G401 (cell line): ENCODE measurements around the gene CTPS2. TPM values are rescaled to one million over a fixed set of nuclear protein-coding genes. Genes with fewer than 3 reads are reported as not detected.
"Not testable (repeated sequence)": the region's sequence is repeated elsewhere in the genome, so short reads cannot be mapped to it uniquely, and the experiment has no call there.

ENCODE experiments used
- DNase-seq: peaks from one replicate; pipeline ENCODE4 v3.0.0-alpha.2; 2015; ENCODE audit warnings: low spot score
- in situ Hi-C: cut with HindIII; loops from 2 replicates; pipeline ENCODE4 v1.10.0; 2016; ENCODE audit warnings: low sequenced_read_pairs, mixed read lengths
- total RNA-seq: library from RNA; depleted of rRNA; stranded (reverse); fragments of >200 nt; shearing (Covaris generic); gene quantifications from 2 replicates; pipeline ENCODE4 v1.2.3, GENCODE V29; 2014; rRNA removed

The CTPS2 gene
- total RNA-seq, result 16.4 and 20.5 TPM in 2 replicates

GRCh38 chrX:16712548-16713155, at the start of gene CTPS2:
Gene CTPS2 (minus strand): TSS chrX:16712669. CDS start chrX:16702902, 9,767 bp downstream.
- DNase-seq, result peak; percentile 57
- in situ Hi-C loops, result no loop called here

- DNase-seq, in situ Hi-C loops: not testable (repeated sequence)
Measured at GRCh38 chrX:16761500-16761899, 49.0 kb upstream of the CTPS2 start.

GRCh38 chrX:16756724-16757123, 44.3 kb upstream of the CTPS2 start:
- no peak for DNase-seq

GRCh38 chrX:16754019-16754418, 41.5 kb upstream of the CTPS2 start:
- in situ Hi-C loops, result no loop called here
- DNase-seq, result no peak

More at GRCh38 chrX:16756724-16757123, 44.3 kb upstream of the CTPS2 start:
- in situ Hi-C loops, result no loop called here

GRCh38 chrX:16750136-16750535, 37.7 kb upstream of the CTPS2 start:
- in situ Hi-C loops, result no loop called here
- DNase-seq, result no peak

- in situ Hi-C loops, result no loop called here
- DNase-seq, result no peak
Measured at GRCh38 chrX:16748425-16748824, 36.0 kb upstream of the CTPS2 start.

GRCh38 chrX:16745659-16746058, 33.2 kb upstream of the CTPS2 start:
- no peak for DNase-seq
- in situ Hi-C loops, result no loop called here

GRCh38 chrX:16745102-16745501, 32.6 kb upstream of the CTPS2 start:
- in situ Hi-C loops, result no loop called here
- DNase-seq, result no peak

GRCh38 chrX:16743604-16744325, 31.3 kb upstream of the CTPS2 start:
- in situ Hi-C loops, result no loop called here
- no peak for DNase-seq

GRCh38 chrX:16739574-16739973, 27.1 kb upstream of the CTPS2 start:
- DNase-seq, result no peak
- in situ Hi-C loops, result no loop called here

- in situ Hi-C loops, result no loop called here
- DNase-seq, result no peak
Measured at GRCh38 chrX:16737024-16737423, 24.6 kb upstream of the CTPS2 start.

- in situ Hi-C loops, result no loop called here
- DNase-seq, result no peak
Measured at GRCh38 chrX:16733013-16733412, 20.5 kb upstream of the CTPS2 start.

- no peak for DNase-seq
- in situ Hi-C loops, result no loop called here
Measured at GRCh38 chrX:16730450-16730849, 18.0 kb upstream of the CTPS2 start.

- no peak for DNase-seq
- in situ Hi-C loops, result no loop called here
Measured at GRCh38 chrX:16727637-16728036, 15.2 kb upstream of the CTPS2 start.

- in situ Hi-C loops, DNase-seq: not testable (repeated sequence)
Measured at GRCh38 chrX:16726347-16726988, 14.0 kb upstream of the CTPS2 start.

- no peak for DNase-seq
- in situ Hi-C loops, result no loop called here
Measured at GRCh38 chrX:16725072-16725471, 12.6 kb upstream of the CTPS2 start.

GRCh38 chrX:16722481-16722880, 10.0 kb upstream of the CTPS2 start:
- no peak for DNase-seq
- in situ Hi-C loops, result no loop called here

GRCh38 chrX:16719334-16720084, 7.0 kb upstream of the CTPS2 start, which contains the start of gene SYAP1:
Gene SYAP1 (plus strand): TSS chrX:16719612. CDS start chrX:16719725, 113 bp downstream.
- in situ Hi-C loops, result no loop called here
- peak; percentile 93 for DNase-seq

- in situ Hi-C loops, result no loop called here
- no peak for DNase-seq
Measured at GRCh38 chrX:16718824-16719333, 6.4 kb upstream of the CTPS2 start.
